T47D (cell line): Measurements from ENCODE around the gene KAZALD1.
A peak's percentile ranks its signal among the peaks of the same experiment; 100 is the strongest.

Experiments used
- DNase-seq, 2 experiments: peaks; one replicate each; pipeline versions ENCODE4 v3.0.0 to v3.0.0-alpha.2; 2011 to 2012; ENCODE audit warnings: low read depth in 1 of 2, low spot score in 1 of 2
- JUND ChIP-seq: IDR thresholded peaks from 2 replicates; pipeline ENCODE4 v1.6.1; 2012; ENCODE audit warnings: low read depth
- in situ Hi-C: cut with HindIII; loops from 2 replicates; pipeline ENCODE4 v1.10.0; 2016; ENCODE audit warnings: low sequenced_read_pairs, low pct_unique_long_range_greater_than_20kb

KAZALD1 gene

GRCh38 chr10:101101372-101101881 lies 39.6 kb downstream of the KAZALD1 start:
- TF ChIP-seq JUND = no peak
- in situ Hi-C loops = no loop called here
- no peak for DNase-seq

DNA sequence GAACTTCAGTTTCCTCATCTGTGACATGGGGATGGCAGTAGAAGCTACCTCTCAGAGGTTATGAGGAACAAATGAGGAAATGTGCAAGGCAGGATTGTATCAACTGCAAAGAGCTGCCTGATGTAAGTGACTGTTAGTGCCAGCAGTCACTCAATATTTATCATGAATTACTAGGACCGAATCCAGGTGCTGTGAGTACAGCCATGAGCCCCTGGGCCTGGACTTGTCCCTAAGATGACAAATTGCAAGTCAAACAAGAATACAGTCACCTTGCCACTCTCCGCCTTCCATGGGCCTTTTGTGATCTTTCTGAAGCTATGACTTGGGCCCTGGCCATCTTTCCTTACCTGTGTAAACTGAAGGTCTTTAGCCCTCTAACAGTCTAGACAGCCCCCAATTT lies 41.6 kb downstream of the KAZALD1 start:
- peak in 1 of 2 experiments; percentile 49 for DNase-seq
- TF ChIP-seq JUND = no peak
- in situ Hi-C loops = no loop called here

- in situ Hi-C loops = no loop called here
- no peak for TF ChIP-seq JUND
- no peak for DNase-seq
These were observed 44.6 kb downstream of the KAZALD1 start for GRCh38 chr10:101106351-101106750.

GRCh38 chr10:101107771-101108170 lies 46.0 kb downstream of the KAZALD1 start:
- in situ Hi-C loops = no loop called here
- DNase-seq = no peak
- TF ChIP-seq JUND = no peak

GRCh38 chr10:101110856-101111523 lies 49.2 kb downstream of the KAZALD1 start:
- in situ Hi-C loops = no loop called here
- TF ChIP-seq JUND = no peak
- DNase-seq = peak in 1 of 2 experiments; percentile 82

DNA sequence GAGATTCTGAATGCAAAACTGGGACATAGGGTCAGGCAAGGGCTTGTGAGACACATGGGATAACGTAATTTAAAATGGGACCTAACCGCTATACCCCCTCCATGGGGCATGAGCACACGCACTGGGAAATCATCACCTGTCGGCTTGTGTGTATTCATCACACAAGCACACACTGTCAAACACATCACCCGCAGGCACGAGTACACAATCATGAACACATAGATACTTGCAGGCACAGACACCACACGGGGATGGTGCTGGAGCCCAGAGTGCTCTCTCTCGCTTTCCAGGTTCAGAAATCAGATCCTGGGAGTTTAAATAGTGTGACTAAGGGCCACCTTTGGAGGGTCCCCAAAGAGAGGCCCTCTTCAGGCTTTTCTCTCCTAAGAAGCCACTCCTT lies 49.8 kb downstream of the KAZALD1 start:
- DNase-seq = peak in 1 of 2 experiments; percentile 38
- in situ Hi-C loops = no loop called here
- TF ChIP-seq JUND = no peak

DNA sequence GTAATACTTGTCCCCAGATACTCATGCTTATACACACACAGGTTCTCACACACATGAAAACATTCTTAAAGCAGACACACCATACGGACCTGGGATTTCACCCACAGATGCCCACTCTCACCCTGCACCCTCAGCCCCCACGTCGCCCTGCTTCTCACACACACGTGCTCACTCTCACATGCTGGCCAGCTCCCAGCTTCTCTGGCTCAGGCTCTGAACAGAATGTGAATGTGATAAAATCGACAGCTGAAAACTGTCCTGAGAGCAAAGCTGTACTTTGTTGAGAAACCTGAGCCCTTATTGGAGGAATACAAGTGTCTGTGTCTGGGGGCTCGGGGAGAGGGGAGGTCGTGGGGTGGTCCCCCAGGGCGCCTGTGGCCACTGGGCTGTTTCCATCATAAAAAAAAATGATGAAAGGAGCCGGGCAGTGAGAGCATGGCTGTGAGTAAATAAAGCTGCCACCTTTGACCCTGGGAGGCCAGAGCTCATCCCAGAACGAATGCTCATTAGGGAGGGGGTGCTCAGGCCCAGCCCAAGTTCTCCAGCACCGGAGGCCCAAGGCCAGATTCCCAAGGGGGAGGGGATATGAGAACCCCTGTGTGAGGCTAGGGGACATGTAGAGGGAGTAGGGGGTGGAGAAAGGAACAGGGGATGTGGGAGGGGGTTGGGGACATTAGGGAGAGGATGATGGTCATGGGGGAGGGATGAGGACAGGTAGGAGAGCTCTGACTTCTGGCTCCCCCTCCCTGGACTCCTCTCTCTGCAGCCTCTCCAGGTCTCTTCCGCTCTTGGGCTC lies 51.2 kb downstream of the KAZALD1 start:
- in situ Hi-C loops = no loop called here
- peak in 1 of 2 experiments; percentile 45 for DNase-seq
- no peak for TF ChIP-seq JUND

DNA sequence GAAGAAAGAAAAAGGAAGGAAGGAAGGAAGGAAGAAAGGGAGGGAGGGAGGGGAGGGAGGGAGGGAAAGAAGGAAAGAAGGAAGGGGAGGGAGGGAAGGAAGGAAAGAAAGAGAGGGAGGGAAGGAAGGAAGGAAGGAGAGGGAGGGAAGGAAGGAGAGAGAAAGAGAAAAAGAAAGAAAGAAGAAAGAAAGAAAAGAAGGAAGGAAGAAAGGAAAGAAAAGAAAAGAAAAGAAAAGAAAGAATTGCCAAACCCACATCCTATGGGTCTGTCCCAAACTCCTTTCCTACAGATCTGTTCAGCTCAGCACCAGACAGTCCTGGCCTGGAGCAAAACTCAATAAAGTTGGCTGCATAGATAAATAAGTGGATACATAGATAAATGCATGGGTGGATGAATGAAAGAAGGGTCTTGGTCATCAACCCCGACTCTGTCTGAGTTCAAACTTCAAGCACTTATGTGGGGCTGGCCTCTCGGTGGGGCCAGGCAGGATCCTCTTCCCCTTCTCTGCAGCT lies 52.2 kb downstream of the KAZALD1 start:
- in situ Hi-C loops = no loop called here
- no peak for TF ChIP-seq JUND
- DNase-seq = no peak

GRCh38 chr10:101114646-101115045 lies 52.9 kb downstream of the KAZALD1 start:
- DNase-seq = no peak
- in situ Hi-C loops = no loop called here
- TF ChIP-seq JUND = no peak
